Measurements from ENCODE around the gene BCL2L1. TPM values are rescaled to one million over a fixed set of nuclear protein-coding genes. Genes with fewer than 3 reads are reported as not detected.

Gene BCL2L1
- total RNA-seq, 6 donors from 2014 or later = 131 to 245 (median 182) TPM

- Histone ChIP-seq H3K27ac (no peak overlapping the region), H3K4me1 (peaks cover 0 to 11% (median 5%) of the 10 kb centered on the region in 4 donors), H3K4me3 (no peak overlapping the region), H3K27me3 (no peaks in the 10 kb centered on the region), H3K9me3 (no peaks in the 10 kb centered on the region), H3K36me3 (no peaks in the 10 kb centered on the region)
- ATAC-seq (ENCODE audit: low FRiP score in 2 of 2) (no peak), DNase-seq (no peak)
- 87 to 93% methylated on average over 3 of the region's 3 CpGs for WGBS, 2 donors
- no peak for TF ChIP-seq POLR2AphosphoS5 (IDR thresholded peaks at IDR 0.05)
- TF ChIP-seq, protein P1, sequence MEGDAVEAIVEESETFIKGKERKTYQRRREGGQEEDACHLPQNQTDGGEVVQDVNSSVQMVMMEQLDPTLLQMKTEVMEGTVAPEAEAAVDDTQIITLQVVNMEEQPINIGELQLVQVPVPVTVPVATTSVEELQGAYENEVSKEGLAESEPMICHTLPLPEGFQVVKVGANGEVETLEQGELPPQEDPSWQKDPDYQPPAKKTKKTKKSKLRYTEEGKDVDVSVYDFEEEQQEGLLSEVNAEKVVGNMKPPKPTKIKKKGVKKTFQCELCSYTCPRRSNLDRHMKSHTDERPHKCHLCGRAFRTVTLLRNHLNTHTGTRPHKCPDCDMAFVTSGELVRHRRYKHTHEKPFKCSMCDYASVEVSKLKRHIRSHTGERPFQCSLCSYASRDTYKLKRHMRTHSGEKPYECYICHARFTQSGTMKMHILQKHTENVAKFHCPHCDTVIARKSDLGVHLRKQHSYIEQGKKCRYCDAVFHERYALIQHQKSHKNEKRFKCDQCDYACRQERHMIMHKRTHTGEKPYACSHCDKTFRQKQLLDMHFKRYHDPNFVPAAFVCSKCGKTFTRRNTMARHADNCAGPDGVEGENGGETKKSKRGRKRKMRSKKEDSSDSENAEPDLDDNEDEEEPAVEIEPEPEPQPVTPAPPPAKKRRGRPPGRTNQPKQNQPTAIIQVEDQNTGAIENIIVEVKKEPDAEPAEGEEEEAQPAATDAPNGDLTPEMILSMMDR (IDR thresholded peaks at IDR 0.05) = no peak
- TF ChIP-seq EP300 (IDR thresholded peaks at IDR 0.05) = no peak
- no peak for TF ChIP-seq POLR2A (IDR thresholded peaks at IDR 0.05)
Measured at GRCh38 chr20:31620246-31620645, 102.4 kb downstream of the BCL2L1 start.

- no peak overlapping the region for H3K4me3 ChIP-seq
- ATAC-seq (ENCODE audit: low FRiP score in 2 of 2) = no peak
- peak overlapping the region in 1 of 4 donors; percentile 36 for H3K27ac ChIP-seq
- TF ChIP-seq POLR2A (IDR thresholded peaks at IDR 0.05) (no peak), POLR2AphosphoS5 (IDR thresholded peaks at IDR 0.05) (no peak), EP300 (IDR thresholded peaks at IDR 0.05) (no peak)
- TF ChIP-seq, protein P1 (IDR thresholded peaks at IDR 0.05) = no peak
- H3K4me1 ChIP-seq = peaks cover 2 to 10% (median 8%) of the 10 kb centered on the region in 4 donors
- no peaks in the 10 kb centered on the region for H3K27me3 ChIP-seq
- 64 to 75% methylated on average over 6 of the region's 6 CpGs for WGBS, 2 donors
- DNase-seq = no peak
- H3K36me3 ChIP-seq = no peaks in the 10 kb centered on the region
- no peaks in the 10 kb centered on the region for H3K9me3 ChIP-seq
Measured at GRCh38 chr20:31617432-31618104, 105.1 kb downstream of the BCL2L1 start.

DNA sequence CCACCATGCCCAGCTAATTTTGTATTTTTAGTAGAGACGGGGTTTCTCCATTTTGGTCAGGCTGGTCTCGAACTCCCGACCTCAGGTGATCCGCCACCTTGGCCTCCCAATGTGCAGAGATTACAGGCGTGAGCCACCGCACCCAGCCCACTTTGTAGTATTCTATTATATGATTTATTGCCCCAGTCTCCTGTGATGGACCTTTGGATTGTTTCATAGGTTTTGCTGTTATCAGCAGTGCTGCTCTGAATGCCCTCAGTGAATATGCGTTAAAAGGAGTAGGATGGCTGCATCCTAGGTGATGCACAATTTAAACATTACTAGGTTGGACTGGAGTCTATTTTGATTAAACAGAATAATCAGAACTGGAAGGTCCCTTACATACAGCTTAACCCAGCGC lies 107.3 kb downstream of the BCL2L1 start:
- Histone ChIP-seq H3K9me3 (no peaks in the 10 kb centered on the region), H3K27ac (no peak overlapping the region), H3K4me1 (peaks cover 21 to 29% (median 25%) of the 10 kb centered on the region in 4 donors), H3K4me3 (no peak overlapping the region), H3K27me3 (no peaks in the 10 kb centered on the region), H3K36me3 (no peaks in the 10 kb centered on the region)
- 97% methylated on average over 8 of the region's 8 CpGs for WGBS, 2 donors
- no peak for DNase-seq
- no peak for TF ChIP-seq POLR2AphosphoS5 (IDR thresholded peaks at IDR 0.05)
- TF ChIP-seq POLR2A (IDR thresholded peaks at IDR 0.05) = no peak
- TF ChIP-seq, protein P1 (IDR thresholded peaks at IDR 0.05) = no peak
- TF ChIP-seq EP300 (IDR thresholded peaks at IDR 0.05) = no peak
- no peak for ATAC-seq (ENCODE audit: low FRiP score in 2 of 2)

Other genes starting within 250 kb of the BCL2L1 start
- not detected for gene DEFB124, start 247.7 kb downstream of the BCL2L1 start, total RNA-seq
- 1 to 10 TPM in 5 of 6 donors, under 1 TPM in 1; 0.30 to 9.5 (median 2.2) TPM for gene REM1, start 247.6 kb downstream of the BCL2L1 start, total RNA-seq
- 100 to 1,000 TPM in 2 of 6 donors, 10 to 100 TPM in 4; 58.7 to 186 (median 81.6) TPM for gene HM13, start 208.4 kb downstream of the BCL2L1 start, total RNA-seq
- 100 to 1,000 TPM; 226 to 911 (median 570) TPM for gene ID1, start 117.6 kb downstream of the BCL2L1 start, total RNA-seq
- 10 to 100 TPM in 4 of 6 donors, 1 to 10 TPM in 2; 1.9 to 24.3 (median 13.5) TPM for gene COX4I2, start 85.0 kb downstream of the BCL2L1 start, total RNA-seq
- 1 to 10 TPM; 1.0 to 6.7 (median 3.8) TPM for gene TPX2, start 16.4 kb upstream of the BCL2L1 start, total RNA-seq
- not detected for gene MYLK2, start 96.5 kb upstream of the BCL2L1 start, total RNA-seq
- gene FOXS1, start 122.7 kb upstream of the BCL2L1 start, total RNA-seq = 1 to 10 TPM in 2 of 6 donors, under 1 TPM in 1, not detected in 3; 0.91 to 1.7 (median 1.3) TPM
- gene DUSP15, start 147.7 kb upstream of the BCL2L1 start, total RNA-seq = 1 to 10 TPM in 4 of 6 donors, under 1 TPM in 1, not detected in 1; 0.69 to 1.7 (median 1.1) TPM
- 10 to 100 TPM in 1 of 6 donors, 1 to 10 TPM in 4, under 1 TPM in 1; 0.31 to 20.7 (median 4.4) TPM for gene TTLL9, start 147.8 kb upstream of the BCL2L1 start, total RNA-seq
- 10 to 100 TPM in 2 of 6 donors, 1 to 10 TPM in 4; 3.0 to 11.8 (median 7.9) TPM for gene PDRG1, start 229.2 kb upstream of the BCL2L1 start, total RNA-seq
- under 1 TPM in 3 of 6 donors, not detected in 3; under 0.01 to 0.07 (median 0.06) TPM for gene XKR7, start 245.3 kb upstream of the BCL2L1 start, total RNA-seq

Measured in upper lobe of left lung (tissue), 6 donors.